HG03354 (cell line): ENCODE results near the gene MRGPRD.

Experiments used
- ATAC-seq: cut with Tn5 transposase; IDR thresholded peaks from one replicate; pipeline ENCODE4 v1.9.1; 2021; ENCODE audit warnings: mild to moderate bottlenecking; ENCODE audit not compliant: unreplicated experiment, poor library complexity, severe bottlenecking

Gene MRGPRD

GRCh38 chr11:68956142-68956541 is 24.6 kb downstream of the MRGPRD start:
- ATAC-seq: no peak

DNA sequence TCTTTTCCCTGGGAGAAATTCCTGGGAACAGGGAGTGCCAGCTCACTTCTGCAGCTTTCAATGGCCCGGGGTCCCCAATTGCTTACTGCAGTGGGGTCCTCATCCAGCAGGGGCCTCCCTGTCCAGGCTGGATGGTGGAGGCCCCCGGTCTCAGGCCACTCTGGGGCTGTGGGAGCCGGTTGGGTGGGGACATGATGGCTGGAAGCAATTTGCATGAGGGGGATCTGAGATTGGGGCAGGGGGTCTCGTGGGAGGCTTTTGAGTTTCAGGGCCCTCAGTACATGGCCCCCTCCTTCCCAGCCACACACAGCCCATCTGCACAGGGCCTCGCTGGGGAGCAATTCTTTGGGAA is 25.2 kb downstream of the MRGPRD start:
- ATAC-seq: no peak

- no peak for ATAC-seq
Observed at GRCh38 chr11:68954836-68955606, 25.8 kb downstream of the MRGPRD start.

GRCh38 chr11:68950762-68951161 is 30.0 kb downstream of the MRGPRD start:
- no peak for ATAC-seq

DNA sequence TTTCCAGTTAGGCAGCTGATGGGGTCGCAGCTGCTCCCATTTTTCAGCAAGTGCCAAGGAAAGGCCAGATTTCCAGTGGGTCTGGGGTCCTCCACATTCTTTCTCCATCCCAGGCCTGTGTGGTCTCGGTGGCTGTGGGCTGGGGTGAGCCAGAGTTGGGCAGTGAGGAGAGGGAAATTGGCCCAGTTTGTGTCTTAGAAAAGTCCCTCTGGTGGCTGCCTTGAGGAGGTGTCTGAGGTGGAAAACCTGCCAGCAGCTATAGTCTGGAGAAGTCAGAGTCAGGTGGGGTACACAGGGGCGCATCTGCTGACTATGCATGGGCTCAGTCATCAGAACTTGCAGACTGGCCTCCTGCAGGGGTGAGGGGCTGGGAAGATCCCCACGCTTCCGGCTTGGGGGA is 30.5 kb downstream of the MRGPRD start:
- no peak for ATAC-seq

- ATAC-seq: no peak
Observed at GRCh38 chr11:68948935-68949334, 31.9 kb downstream of the MRGPRD start.

GRCh38 chr11:68948496-68948895 is 32.3 kb downstream of the MRGPRD start:
- ATAC-seq: no peak

DNA sequence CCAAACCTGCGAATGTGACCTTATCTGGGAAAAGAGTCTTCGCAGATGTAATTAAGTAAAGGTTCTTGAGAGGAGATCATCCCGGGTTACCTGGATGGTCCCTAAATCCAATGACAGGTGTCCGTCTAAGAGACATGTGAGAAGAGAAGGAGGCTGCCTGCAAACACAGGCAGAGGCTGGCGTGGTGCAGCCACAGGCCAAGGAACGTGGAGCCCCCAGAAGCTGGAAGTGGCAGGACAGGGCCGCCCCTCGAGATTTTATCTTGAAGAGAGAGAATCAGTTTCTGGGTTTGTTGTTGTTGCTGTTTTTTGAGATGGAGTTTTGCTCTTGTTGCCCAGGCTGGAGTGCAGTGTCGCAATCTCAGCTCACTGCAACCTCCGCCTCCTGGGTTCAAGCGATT is 33.6 kb downstream of the MRGPRD start:
- no peak for ATAC-seq

DNA sequence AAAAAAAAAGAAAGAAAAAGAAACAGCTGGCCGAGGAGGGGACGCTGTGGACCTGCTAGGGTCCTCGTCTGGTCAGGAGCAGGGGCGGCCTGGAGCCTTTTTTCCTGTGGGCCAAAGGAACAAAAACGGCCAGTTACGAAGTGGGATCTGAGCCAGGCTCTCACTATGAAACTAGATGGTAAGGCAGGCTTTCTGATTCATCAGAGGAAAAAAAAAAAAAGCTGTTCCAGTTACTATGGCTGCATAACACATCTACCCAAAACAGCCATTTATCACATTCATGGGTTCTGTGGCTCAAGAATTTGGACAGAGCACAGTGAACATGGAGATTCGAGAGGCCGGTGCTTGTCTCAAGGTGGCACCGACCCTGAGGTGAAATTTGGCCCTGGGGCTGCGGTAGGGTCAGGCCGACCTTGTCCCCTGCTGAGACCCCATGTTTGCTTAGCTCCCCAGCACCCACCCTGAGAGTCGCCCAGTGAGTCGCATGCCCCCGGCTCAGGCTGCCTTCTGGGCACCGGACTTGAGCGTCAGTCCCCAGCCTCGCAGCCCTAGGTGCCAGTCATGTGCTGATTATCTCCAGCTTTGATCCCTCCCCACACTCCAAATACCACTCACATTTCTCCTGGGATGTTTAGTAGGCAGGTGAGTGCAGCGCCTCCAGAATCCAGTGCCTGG is 34.2 kb downstream of the MRGPRD start:
- ATAC-seq: no peak

DNA sequence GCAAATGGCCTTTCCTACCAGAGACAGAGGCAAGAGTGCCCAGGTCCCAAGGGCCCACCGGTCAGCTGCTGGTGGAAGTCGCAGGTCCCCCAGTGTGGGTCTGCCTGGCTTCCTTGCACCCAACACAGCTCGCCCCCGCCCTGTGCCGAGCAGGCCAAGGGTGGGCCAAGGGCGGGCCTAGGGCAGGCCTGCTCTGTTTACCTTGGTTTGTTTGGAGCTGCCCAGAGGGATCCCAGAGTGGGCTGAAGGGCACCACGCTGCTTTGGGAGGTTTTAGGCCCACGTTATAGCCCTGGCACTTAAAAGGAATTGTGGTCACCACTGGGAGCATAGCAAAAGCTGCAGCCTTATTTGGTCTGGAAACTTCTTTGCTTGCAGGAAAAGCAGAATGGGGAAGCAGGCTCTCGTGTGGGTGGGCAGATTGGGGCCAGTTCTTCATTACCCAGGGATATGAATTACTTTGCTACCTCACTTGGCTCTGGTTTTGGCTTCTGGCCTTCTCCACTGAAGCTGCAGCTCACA is 38.0 kb downstream of the MRGPRD start:
- no peak for ATAC-seq

DNA sequence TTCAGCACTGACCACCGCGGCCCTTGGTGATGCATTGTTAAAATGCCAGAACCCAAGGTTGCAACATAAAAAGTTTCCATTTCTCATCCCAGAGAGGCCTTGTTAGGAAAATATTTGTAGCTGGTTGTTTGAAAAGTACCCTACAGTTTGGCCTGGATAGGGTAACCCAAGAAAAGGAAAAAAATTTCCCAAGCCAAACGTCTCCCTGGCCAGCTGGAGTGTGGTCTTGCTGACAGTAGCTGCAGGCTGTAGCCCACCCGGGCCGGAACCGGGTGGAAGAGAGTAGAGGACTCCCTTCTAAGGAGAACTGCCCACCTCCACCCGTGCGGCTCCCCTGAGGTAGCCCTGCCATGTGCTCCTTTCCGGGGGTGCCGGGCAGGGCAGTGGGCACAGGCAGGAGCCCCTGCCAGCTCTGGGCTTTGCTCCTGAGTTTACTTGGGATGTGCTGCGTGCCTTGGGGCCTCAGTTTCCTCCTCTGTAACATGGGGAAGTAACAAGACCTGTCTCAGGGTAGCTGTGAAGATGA is 38.6 kb downstream of the MRGPRD start:
- ATAC-seq: no peak

- no peak for ATAC-seq
Observed at GRCh38 chr11:68941324-68942094, 39.3 kb downstream of the MRGPRD start.

- ATAC-seq: no peak
Observed at GRCh38 chr11:68940651-68941323, 40.0 kb downstream of the MRGPRD start.

- no peak for ATAC-seq
Observed at GRCh38 chr11:68939583-68940555, 40.9 kb downstream of the MRGPRD start.

DNA sequence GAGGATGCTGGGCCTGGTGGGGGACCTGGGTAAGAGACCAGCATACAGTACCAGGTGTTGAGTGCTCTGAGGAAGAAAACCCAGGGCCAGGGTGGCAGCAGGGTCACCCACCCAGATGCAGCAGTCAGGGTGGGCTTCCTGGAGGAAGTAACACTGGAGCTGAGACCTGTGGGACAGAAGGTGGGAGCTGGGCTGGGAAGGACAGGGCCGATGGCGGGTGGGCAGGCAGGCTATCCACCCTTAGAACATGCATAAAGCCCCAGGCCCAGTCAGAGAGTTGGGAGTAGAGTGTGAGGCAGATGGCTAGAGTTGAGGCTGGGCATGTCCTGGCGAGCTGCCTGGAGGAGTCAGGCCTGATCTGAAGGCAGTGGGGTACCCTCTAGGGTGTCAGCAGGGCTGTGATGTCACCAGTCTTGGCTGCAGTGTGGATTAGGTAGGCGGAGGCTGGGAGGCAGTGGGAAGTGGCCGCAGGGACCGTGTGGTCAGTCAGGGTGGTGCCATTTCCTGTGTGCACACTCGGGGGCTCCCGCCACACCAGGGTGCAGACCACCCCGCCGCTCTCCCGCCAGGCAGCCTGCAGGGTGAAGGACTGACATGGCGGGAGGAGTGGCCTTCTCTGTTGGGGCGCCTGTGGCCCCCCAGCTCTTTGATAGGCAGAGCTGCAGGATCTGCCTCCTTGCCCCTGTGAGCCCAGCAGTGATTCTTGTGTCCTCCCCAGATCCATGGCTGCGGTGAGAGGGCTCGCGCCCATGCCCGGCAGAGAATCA is 41.8 kb downstream of the MRGPRD start:
- no peak for ATAC-seq

DNA sequence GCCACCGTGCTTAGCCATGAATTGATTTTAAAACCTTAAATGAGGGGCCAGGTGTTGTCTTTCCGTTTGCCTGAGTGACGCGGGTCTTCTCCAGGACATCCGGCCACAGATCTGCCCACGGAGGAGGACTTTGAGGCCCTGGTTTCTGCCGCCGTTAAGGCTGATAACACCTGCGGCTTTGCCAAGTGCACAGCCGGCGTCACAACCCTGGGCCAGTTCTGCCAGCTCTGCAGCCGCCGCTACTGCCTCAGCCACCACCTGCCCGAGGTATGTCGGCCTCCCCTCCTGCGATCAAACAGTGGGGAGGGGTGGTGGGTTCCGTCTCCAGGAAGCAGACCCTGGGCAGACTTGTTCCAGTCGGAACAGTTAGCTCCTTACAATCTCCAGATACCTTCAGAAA is 42.7 kb downstream of the MRGPRD start:
- ATAC-seq: no peak

DNA sequence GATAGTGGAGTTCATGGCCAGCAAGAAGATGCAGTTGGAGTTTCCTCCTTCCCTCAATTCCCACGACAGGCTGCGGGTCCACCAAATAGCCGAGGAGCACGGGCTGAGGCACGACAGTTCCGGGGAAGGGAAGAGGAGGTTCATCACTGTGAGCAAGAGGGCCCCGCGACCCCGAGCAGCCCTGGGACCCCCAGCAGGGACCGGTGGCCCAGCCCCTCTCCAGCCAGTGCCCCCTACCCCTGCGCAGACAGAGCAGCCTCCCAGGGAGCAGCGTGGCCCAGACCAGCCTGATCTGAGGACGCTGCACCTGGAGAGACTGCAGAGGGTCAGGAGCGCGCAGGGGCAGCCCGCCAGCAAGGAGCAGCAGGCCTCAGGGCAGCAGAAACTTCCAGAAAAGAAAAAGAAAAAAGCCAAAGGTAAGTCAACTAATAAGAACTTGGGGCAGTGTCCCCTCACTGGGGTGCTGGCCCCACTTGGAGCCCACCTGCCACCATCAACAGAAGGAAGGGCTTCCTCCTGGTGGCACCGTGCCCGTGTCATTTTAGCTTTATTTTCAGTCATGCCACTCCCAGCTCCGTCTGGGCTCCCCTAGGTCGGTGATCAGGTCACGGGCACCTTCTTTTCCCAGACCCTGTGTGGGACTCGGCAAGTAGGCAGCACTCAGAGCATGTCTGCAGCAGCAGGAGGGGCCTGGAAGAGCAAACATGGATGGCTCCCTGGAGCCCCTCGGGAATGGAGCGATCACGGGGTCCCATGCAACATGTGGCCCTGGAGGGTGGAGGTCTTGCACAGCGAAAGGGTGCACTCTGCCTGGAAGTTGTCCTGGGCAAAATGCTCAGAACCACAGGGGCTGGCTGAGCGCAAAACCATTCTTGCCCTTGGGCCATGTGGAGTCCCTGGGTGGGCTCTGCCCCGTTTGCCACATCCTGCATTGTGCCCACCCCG is 43.8 kb downstream of the MRGPRD start:
- no peak for ATAC-seq
